Type B pancreatic cell (in vitro differentiated cells): ENCODE results near the gene FKBP5. TPM values are rescaled to one million over a fixed set of nuclear protein-coding genes. Genes with fewer than 3 reads are reported as not detected.

Experiments used
- DNase-seq: peaks from one replicate; pipeline ENCODE4 v3.0.0; 2021; ENCODE audit warnings: mixed read lengths; ENCODE audit not compliant: unreplicated experiment; ENCODE audit errors: extremely low spot score
- H3K27ac Mint-ChIP-seq: 2 replicates; pipeline ENCODE4 v1.8.0; 2021; ENCODE audit warnings: mild to moderate bottlenecking, mixed read lengths
- H3K27me3 Mint-ChIP-seq: 2 replicates; pipeline ENCODE4 v1.8.0; 2021; ENCODE audit warnings: mixed read lengths
- H3K36me3 Mint-ChIP-seq: 2 replicates; pipeline ENCODE4 v1.8.0; 2021; ENCODE audit warnings: mixed read lengths
- H3K4me1 Mint-ChIP-seq: one replicate; pipeline ENCODE4 v1.8.0; 2021; ENCODE audit warnings: mixed read lengths; ENCODE audit not compliant: unreplicated experiment
- H3K4me3 Mint-ChIP-seq: 2 replicates; pipeline ENCODE4 v1.8.0; 2021; ENCODE audit warnings: mild to moderate bottlenecking, mixed read lengths
- H3K9me3 Mint-ChIP-seq: 2 replicates; pipeline ENCODE4 v1.8.0; 2021; ENCODE audit warnings: mixed read lengths
- CTCF ChIP-seq: fragments of 200-600 bp; sonication (generic); conservative IDR thresholded peaks from 2 replicates; pipeline ENCODE4 v1.5.0; 2021; ENCODE audit warnings: antibody characterized with exemption, mild to moderate bottlenecking
- total RNA-seq: library from RNA; stranded (reverse); gene quantifications from 2 replicates; pipeline ENCODE4 v1.2.1, GENCODE V29; 2021; ENCODE audit warnings: low replicate concordance

FKBP5 gene
- total RNA-seq, 1 donor from 2014 or later = 12.5 TPM

GRCh38 chr6:35613762-35614161 lies 75.0 kb downstream of the FKBP5 start:
- H3K27ac Mint-ChIP-seq = no peak overlapping the region
- H3K4me1 Mint-ChIP-seq = no peaks in the 10 kb centered on the region
- H3K9me3 Mint-ChIP-seq = no peaks in the 10 kb centered on the region
- no peak for DNase-seq
- no peak overlapping the region for H3K4me3 Mint-ChIP-seq
- TF ChIP-seq CTCF = no peak
- peaks cover 7% of the 10 kb centered on the region for H3K36me3 Mint-ChIP-seq
- H3K27me3 Mint-ChIP-seq = no peaks in the 10 kb centered on the region

- H3K27me3 Mint-ChIP-seq = no peaks in the 10 kb centered on the region
- no peak overlapping the region for H3K27ac Mint-ChIP-seq
- H3K4me3 Mint-ChIP-seq = no peak overlapping the region
- no peak for DNase-seq
- TF ChIP-seq CTCF = no peak
- no peaks in the 10 kb centered on the region for H3K9me3 Mint-ChIP-seq
- H3K4me1 Mint-ChIP-seq = no peaks in the 10 kb centered on the region
- H3K36me3 Mint-ChIP-seq = peaks cover 7% of the 10 kb centered on the region
Measured at GRCh38 chr6:35611240-35611639, 77.5 kb downstream of the FKBP5 start.

GRCh38 chr6:35610830-35611229 lies 77.9 kb downstream of the FKBP5 start:
- H3K27me3 Mint-ChIP-seq = no peaks in the 10 kb centered on the region
- no peak overlapping the region for H3K27ac Mint-ChIP-seq
- H3K4me1 Mint-ChIP-seq = no peaks in the 10 kb centered on the region
- no peak for TF ChIP-seq CTCF
- no peak overlapping the region for H3K4me3 Mint-ChIP-seq
- DNase-seq = no peak
- peaks cover 10% of the 10 kb centered on the region for H3K36me3 Mint-ChIP-seq
- no peaks in the 10 kb centered on the region for H3K9me3 Mint-ChIP-seq

GRCh38 chr6:35609588-35609987 lies 79.1 kb downstream of the FKBP5 start:
- no peak overlapping the region for H3K27ac Mint-ChIP-seq
- no peak overlapping the region for H3K4me3 Mint-ChIP-seq
- no peaks in the 10 kb centered on the region for H3K4me1 Mint-ChIP-seq
- DNase-seq = no peak
- H3K27me3 Mint-ChIP-seq = no peaks in the 10 kb centered on the region
- no peak for TF ChIP-seq CTCF
- no peaks in the 10 kb centered on the region for H3K9me3 Mint-ChIP-seq
- peaks cover 11% of the 10 kb centered on the region for H3K36me3 Mint-ChIP-seq

- TF ChIP-seq CTCF = no peak
- Mint-ChIP-seq H3K4me3 (no peak overlapping the region), H3K27ac (no peak overlapping the region), H3K9me3 (no peaks in the 10 kb centered on the region), H3K4me1 (peaks cover 5% of the 10 kb centered on the region), H3K36me3 (peaks cover 8% of the 10 kb centered on the region), H3K27me3 (no peaks in the 10 kb centered on the region)
- DNase-seq = no peak
Measured at GRCh38 chr6:35607517-35608233, 81.0 kb downstream of the FKBP5 start.
